Thyroid gland (tissue), 4 donors: Measurements from ENCODE around the gene TRIM58.

Experiments used
- CTCF ChIP-seq, 6 experiments: fragments of 200-600 bp in 3 of 6; fragments of 450-650 bp in 3 of 6; sonication (generic) in 3 of 6; IDR thresholded peaks; one replicate each; pipeline ENCODE4 v1.5.1; 2016 to 2019; ENCODE audit warnings: antibody characterized with exemption in 6 of 6, mild to moderate bottlenecking in 2 of 6, inconsistent platforms in 1 of 6, moderate library complexity in 1 of 6
- POLR2A ChIP-seq, 2 donors: fragments of 450-650 bp; IDR thresholded peaks; one replicate each; pipeline ENCODE4 v1.6.1; 2017; ENCODE audit warnings: antibody characterized with exemption in 2 of 2, mild to moderate bottlenecking in 2 of 2, moderate library complexity in 1 of 2

GRCh38 chr1:247895976-247896375 is 39.0 kb downstream of the TRIM58 start:
- TF ChIP-seq CTCF (IDR thresholded peaks at IDR 0.05) = no peak
- TF ChIP-seq POLR2A (IDR thresholded peaks at IDR 0.05) = no peak
